Pancreas (tissue), 10 donors: ENCODE measurements around the gene CP. TPM values are rescaled to one million over a fixed set of nuclear protein-coding genes. Genes with fewer than 3 reads are reported as not detected.

Source experiments
- ATAC-seq, 4 donors: fragments of 200-7000 bp; cut with Tn5 transposase; one replicate each; pipeline versions ENCODE4 v1.8.0 to v1.9.1; 2020; ENCODE audit warnings: mild to moderate bottlenecking in 4 of 4, moderate library complexity in 4 of 4
- DNase-seq, 6 donors: peaks; one replicate each; pipeline ENCODE4 v3.0.0-alpha.2; 2020
- FAIRE-seq: peaks from 2 replicates; lab custom pipeline; 2012; peaks lifted over from hg19 to GRCh38; lab: Jason Lieb, UNC
- H3K27ac ChIP-seq, 4 donors: fragments of 200-600 bp; sonication (generic); 1 replicate in 3 of 4; 2 replicates in 1 of 4; pipeline versions ENCODE4 v1.5.0 to v1.8.0; 2020
- H3K27me3 ChIP-seq, 4 donors: fragments of 200-600 bp; one replicate each; pipeline ENCODE4 v1.8.0; 2021
- H3K36me3 ChIP-seq, 3 donors: fragments of 200-600 bp; sonication (generic) in 1 of 3; one replicate each; pipeline versions ENCODE4 v1.5.0 to v1.8.0; 2020 to 2021
- H3K4me1 ChIP-seq, 3 donors: fragments of 200-600 bp; one replicate each; pipeline ENCODE4 v1.8.0; 2021
- H3K4me3 ChIP-seq, 4 donors: fragments of 200-600 bp; sonication (generic) in 2 of 4; one replicate each; pipeline versions ENCODE4 v1.5.0 to v1.8.0; 2020 to 2021
- H3K9me3 ChIP-seq, 4 donors: fragments of 200-600 bp; one replicate each; pipeline ENCODE4 v1.8.0; 2021
- WGBS, 2 donors: extraction: QIAGEN DNeasy Blood & Tissue Kit; methylation state at CpG; one replicate each; pipeline ENCODE4 v1.1.7; 2013; 5-methylcytosine and 5-hydroxymethylcytosine counted together
- intact Hi-C, 3 donors: fragments of 100-400 bp; cut with DNase I; formaldehyde crosslinking; loops; one replicate each; pipeline versions ENCODE4 v1.11.1 to v1.14.2; 2022
- polyA plus RNA-seq, 2 donors: library from polyadenylated mRNA; stranded (reverse); fragments of 200-250 nt; gene quantifications; one replicate each; pipeline ENCODE4 v1.2.3, GENCODE V29; 2013
- total RNA-seq, 6 donors: library from RNA; stranded (reverse); fragmentation: NEBNext Ultra II Directional in 4 of 6; extraction: Animal tissue kit (Norgen Biotek cat#: 25700) in 4 of 6; gene quantifications; one replicate each; pipeline versions ENCODE4 v1.2.1 to v1.2.4, GENCODE V29; 2021 to 2023
- TF ChIP-seq, protein P1 (sequence below), 4 donors: fragments of 200-600 bp; sonication (generic) in 3 of 4; IDR thresholded peaks; one replicate each; pipeline versions ENCODE4 v1.5.0 to v1.8.0; 2021; ENCODE audit warnings: antibody characterized with exemption in 4 of 4
- donor health status: healthy with polysubstance abuse.
- donor health status: DM: no; HTN: no; CAD: no; lungs with moderate emphysema.
- donor health status: DM: no; HTN: no; CAD: no.
- donor health status: control.
- donor health status: control.
- donor health status: Bipolar disorder and iron deficiency.
- donor health status: DM: yes; HTN: yes; CAD: no.
- donor health status: DM: no; HTN: no; CAD: no.
- donor health status: DM: no; HTN: no; CAD: no.
- donor health status: DM: yes; HTN: yes; CAD: no.

CP gene
- total and polyA plus RNA-seq, 8 donors = 0.60 to 19.6 (median 2.2) TPM

GRCh38 chr3:149142682-149143081 is 78.9 kb downstream of the CP start:
- DNase-seq = no peak
- TF ChIP-seq, protein P1, sequence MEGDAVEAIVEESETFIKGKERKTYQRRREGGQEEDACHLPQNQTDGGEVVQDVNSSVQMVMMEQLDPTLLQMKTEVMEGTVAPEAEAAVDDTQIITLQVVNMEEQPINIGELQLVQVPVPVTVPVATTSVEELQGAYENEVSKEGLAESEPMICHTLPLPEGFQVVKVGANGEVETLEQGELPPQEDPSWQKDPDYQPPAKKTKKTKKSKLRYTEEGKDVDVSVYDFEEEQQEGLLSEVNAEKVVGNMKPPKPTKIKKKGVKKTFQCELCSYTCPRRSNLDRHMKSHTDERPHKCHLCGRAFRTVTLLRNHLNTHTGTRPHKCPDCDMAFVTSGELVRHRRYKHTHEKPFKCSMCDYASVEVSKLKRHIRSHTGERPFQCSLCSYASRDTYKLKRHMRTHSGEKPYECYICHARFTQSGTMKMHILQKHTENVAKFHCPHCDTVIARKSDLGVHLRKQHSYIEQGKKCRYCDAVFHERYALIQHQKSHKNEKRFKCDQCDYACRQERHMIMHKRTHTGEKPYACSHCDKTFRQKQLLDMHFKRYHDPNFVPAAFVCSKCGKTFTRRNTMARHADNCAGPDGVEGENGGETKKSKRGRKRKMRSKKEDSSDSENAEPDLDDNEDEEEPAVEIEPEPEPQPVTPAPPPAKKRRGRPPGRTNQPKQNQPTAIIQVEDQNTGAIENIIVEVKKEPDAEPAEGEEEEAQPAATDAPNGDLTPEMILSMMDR (IDR thresholded peaks at IDR 0.05) = no peak
- Histone ChIP-seq H3K4me3 (no peak overlapping the region), H3K4me1 (no peaks in the 10 kb centered on the region), H3K9me3 (no peaks in the 10 kb centered on the region), H3K27me3 (no peaks in the 10 kb centered on the region), H3K36me3 (peaks cover 0 to 9% (median 0%) of the 10 kb centered on the region in 3 donors), H3K27ac (no peak overlapping the region)
- WGBS, 2 donors = 90 to 91% methylated on average over 4 of the region's 4 CpGs
- intact Hi-C loops = no loop called here
- no peak for FAIRE-seq
- ATAC-seq = no peak

GRCh38 chr3:149134575-149134974 is 87.1 kb downstream of the CP start:
- WGBS, 2 donors = 38 to 59% methylated on average over 3 of the region's 3 CpGs
- Histone ChIP-seq H3K27me3 (no peaks in the 10 kb centered on the region), H3K4me3 (no peak overlapping the region), H3K9me3 (no peaks in the 10 kb centered on the region), H3K36me3 (no peaks in the 10 kb centered on the region), H3K4me1 (peaks cover 8 to 14% (median 9%) of the 10 kb centered on the region in 3 donors), H3K27ac (no peak overlapping the region)
- ATAC-seq (no peak), FAIRE-seq (no peak), DNase-seq (no peak)
- TF ChIP-seq, protein P1 (IDR thresholded peaks at IDR 0.05) = no peak
- intact Hi-C loops = no loop called here

DNA sequence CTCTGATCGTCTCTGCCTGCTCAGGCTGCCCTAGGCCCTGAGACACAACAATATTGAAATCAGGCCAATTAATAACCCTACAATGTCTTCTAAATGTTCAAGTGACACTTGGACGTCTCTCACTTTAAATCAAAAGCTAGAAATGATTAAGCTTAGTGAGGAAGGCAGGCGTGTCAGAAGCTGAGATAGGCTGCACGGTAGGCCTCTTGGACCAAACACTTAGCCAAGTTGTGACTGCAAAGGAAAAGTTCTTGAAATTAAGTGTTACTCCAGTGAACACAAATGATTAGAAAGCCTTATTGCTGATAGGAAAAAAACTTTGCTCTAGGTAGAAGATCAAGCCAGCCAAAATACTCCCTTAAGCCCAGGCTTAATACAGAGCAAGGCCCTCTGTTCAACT is 90.0 kb downstream of the CP start:
- DNase-seq (no peak), FAIRE-seq (no peak), ATAC-seq (no peak)
- Histone ChIP-seq H3K27me3 (no peaks in the 10 kb centered on the region), H3K4me3 (no peak overlapping the region), H3K9me3 (no peaks in the 10 kb centered on the region), H3K27ac (no peak overlapping the region), H3K36me3 (no peaks in the 10 kb centered on the region), H3K4me1 (peaks cover 13 to 19% (median 17%) of the 10 kb centered on the region in 3 donors)
- WGBS, 2 donors = 17 to 20% methylated on average over 4 of the region's 4 CpGs
- intact Hi-C loops = no loop called here
- TF ChIP-seq, protein P1 (IDR thresholded peaks at IDR 0.05) = no peak

DNA sequence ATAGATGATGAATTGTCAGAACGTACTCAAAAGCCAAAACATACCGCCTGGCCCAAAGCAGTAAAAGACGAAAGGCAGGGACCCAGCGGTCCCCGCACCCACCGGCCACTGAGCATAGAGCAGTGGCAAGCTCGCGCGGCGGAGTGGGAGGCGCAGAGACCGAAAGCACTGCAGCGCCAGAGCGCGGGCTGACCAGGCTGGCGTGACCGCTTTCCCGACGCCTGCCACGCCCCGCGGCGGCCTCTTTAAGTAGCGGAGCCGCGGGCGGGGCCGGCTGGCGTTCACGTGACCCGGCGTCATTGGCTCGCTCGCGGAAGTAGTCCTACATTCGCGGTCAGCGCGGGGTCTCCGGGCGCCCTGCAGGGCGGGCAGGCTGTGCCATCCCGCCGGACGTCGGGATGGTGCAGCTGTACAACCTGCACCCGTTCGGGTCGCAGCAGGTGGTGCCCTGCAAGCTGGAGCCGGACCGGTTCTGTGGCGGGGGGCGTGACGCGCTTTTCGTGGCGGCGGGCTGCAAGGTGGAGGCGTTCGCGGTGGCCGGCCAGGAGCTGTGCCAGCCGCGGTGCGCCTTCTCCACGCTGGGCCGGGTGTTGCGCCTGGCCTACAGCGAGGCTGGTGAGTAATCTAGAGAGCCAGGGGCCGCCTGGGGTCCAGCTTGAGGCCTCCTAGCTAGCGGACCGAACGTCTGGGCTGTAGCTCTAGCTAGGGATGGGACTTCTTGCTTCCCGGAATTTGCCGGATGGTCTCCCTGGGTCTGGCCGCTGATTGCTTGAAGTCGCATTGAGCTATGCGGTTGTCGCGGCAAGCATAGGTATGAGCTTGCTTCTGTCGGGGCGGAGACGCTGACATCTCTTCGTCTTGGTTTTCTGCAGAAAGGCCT is 92.1 kb downstream of the CP start, which contains the start of gene HPS3:
Gene HPS3, plus strand, starts transcription at position 313 of the 880 bp plus-strand sequence. Its CDS starts 86 bp downstream, at position 399.
- TF ChIP-seq, protein P1 (IDR thresholded peaks at IDR 0.05) = no peak
- H3K4me1 ChIP-seq = peaks cover 13 to 19% (median 17%) of the 10 kb centered on the region in 3 donors
- H3K27ac ChIP-seq = peak within 1 kb of the TSS; percentile 81 to 84 (median 81)
- H3K9me3 ChIP-seq = no peaks in the 10 kb centered on the region
- 0 to 1% methylated on average over 84 of the region's 84 CpGs for WGBS, 2 donors
- DNase-seq (peak; percentile 88 to 95 (median 92)), FAIRE-seq (no peak), ATAC-seq (peak; percentile 97 to 99 (median 98))
- H3K36me3 ChIP-seq = no peaks in the 10 kb centered on the region
- intact Hi-C loops = loop anchor here in 1 of 3 donors (10.0 kb wide), 1 partner anchor 135 kb away; no protein-coding TSS in a partner anchor
- no peaks in the 10 kb centered on the region for H3K27me3 ChIP-seq
- H3K4me3 ChIP-seq = peak within 1 kb of the TSS; percentile 70 to 89 (median 82)
